HFFc6 (cell line): Measurements from ENCODE around the gene LRRC1. TPM values are rescaled to one million over a fixed set of nuclear protein-coding genes. Genes with fewer than 3 reads are reported as not detected.

Experiments
- DNase-seq: peaks from one replicate; pipeline ENCODE4 v3.0.0-alpha.2; 2018
- H3K27ac Mint-ChIP-seq: 2 replicates; pipeline ENCODE4 v1.8.0; 2020; ENCODE audit warnings: mild to moderate bottlenecking, mixed read lengths
- H3K27me3 Mint-ChIP-seq: 2 replicates; pipeline ENCODE4 v1.8.0; 2021; ENCODE audit warnings: mild to moderate bottlenecking, moderate library complexity, mixed read lengths; ENCODE audit not compliant: insufficient read depth
- H3K36me3 Mint-ChIP-seq: 2 replicates; pipeline ENCODE4 v1.8.0; 2021; ENCODE audit warnings: low read depth, mixed read lengths
- H3K4me1 Mint-ChIP-seq: 2 replicates; pipeline ENCODE4 v1.8.0; 2020; ENCODE audit warnings: low read depth, mixed read lengths
- H3K4me3 Mint-ChIP-seq: 2 replicates; pipeline ENCODE4 v1.8.0; 2020; ENCODE audit warnings: mild to moderate bottlenecking, moderate library complexity, mixed read lengths
- H3K9me3 Mint-ChIP-seq: 2 replicates; pipeline ENCODE4 v1.8.0; 2020; ENCODE audit warnings: mild to moderate bottlenecking, mixed read lengths
- total RNA-seq, 6 experiments: library from RNA; stranded (reverse); fragmentation: NEBNext Ultra II Directional; extraction: Animal tissue kit (Norgen Biotek cat#: 25700); gene quantifications; 2 replicates in 1 of 6; 3 replicates in 5 of 6; pipeline ENCODE4 v1.2.3, GENCODE V29; 2021
- TF ChIP-seq, protein P1 (sequence below): fragments of 200-600 bp; sonication (generic); IDR thresholded peaks from 2 replicates; pipeline ENCODE4 v1.5.0; 2021; ENCODE audit warnings: antibody characterized with exemption, mild to moderate bottlenecking

LRRC1 gene
- total RNA-seq, 6 experiments from 2014 or later = 9.3 to 12.0 (median 10.8) TPM

DNA sequence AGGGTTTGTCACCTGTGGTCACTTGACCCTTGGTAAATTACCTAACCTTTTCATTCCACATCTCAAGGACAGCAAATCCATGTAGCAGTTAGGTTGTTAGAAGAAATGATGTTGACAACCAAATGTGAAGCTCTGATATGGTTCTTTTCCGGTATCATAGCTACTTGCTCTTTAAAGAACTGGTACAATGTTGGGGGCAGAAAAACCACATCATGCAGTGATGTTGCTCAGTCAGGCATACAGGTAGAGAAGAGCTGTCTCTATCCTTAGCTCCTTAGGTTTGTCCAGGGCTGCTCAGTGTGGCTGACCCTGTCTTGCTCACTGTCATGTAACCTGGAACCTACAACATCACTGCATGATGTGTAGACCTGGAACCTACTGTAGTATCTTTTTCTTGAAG is 135.5 kb downstream of the LRRC1 start:
- H3K4me3 Mint-ChIP-seq = no peak overlapping the region
- peaks cover 33% of the 10 kb centered on the region for H3K4me1 Mint-ChIP-seq
- no peak overlapping the region for H3K27ac Mint-ChIP-seq
- H3K27me3 Mint-ChIP-seq = no peaks in the 10 kb centered on the region; the same call in none of the 2 replicates
- TF ChIP-seq, protein P1, sequence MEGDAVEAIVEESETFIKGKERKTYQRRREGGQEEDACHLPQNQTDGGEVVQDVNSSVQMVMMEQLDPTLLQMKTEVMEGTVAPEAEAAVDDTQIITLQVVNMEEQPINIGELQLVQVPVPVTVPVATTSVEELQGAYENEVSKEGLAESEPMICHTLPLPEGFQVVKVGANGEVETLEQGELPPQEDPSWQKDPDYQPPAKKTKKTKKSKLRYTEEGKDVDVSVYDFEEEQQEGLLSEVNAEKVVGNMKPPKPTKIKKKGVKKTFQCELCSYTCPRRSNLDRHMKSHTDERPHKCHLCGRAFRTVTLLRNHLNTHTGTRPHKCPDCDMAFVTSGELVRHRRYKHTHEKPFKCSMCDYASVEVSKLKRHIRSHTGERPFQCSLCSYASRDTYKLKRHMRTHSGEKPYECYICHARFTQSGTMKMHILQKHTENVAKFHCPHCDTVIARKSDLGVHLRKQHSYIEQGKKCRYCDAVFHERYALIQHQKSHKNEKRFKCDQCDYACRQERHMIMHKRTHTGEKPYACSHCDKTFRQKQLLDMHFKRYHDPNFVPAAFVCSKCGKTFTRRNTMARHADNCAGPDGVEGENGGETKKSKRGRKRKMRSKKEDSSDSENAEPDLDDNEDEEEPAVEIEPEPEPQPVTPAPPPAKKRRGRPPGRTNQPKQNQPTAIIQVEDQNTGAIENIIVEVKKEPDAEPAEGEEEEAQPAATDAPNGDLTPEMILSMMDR = no peak
- peaks cover 5% of the 10 kb centered on the region; the same call in 1 of the 2 replicates for H3K36me3 Mint-ChIP-seq
- no peak for DNase-seq
- no peaks in the 10 kb centered on the region for H3K9me3 Mint-ChIP-seq

DNA sequence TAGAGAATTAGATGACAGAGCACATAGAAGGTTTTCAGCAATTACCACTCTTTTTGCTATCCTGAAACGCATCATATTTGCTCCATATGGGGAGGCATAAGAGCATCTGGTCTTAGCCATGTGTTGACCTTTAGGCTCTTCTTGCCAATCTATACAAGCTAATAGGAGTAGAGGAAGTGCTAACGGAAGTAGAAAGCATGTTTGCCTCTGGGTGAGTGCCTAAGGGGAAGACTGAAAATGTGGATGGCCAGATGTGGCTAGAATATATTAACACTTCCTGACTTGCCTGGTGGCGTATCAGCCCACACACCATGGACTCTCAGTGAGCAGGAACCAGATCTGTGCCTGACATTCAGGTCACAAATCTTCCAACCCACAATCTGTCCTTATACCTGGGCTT is 136.3 kb downstream of the LRRC1 start:
- Mint-ChIP-seq H3K36me3 (peaks cover 5% of the 10 kb centered on the region; the same call in 1 of the 2 replicates), H3K27me3 (no peaks in the 10 kb centered on the region; the same call in none of the 2 replicates), H3K9me3 (no peaks in the 10 kb centered on the region), H3K4me1 (peaks cover 31% of the 10 kb centered on the region), H3K27ac (no peak overlapping the region), H3K4me3 (no peak overlapping the region)
- DNase-seq = no peak
- TF ChIP-seq, protein P1 = no peak

DNA sequence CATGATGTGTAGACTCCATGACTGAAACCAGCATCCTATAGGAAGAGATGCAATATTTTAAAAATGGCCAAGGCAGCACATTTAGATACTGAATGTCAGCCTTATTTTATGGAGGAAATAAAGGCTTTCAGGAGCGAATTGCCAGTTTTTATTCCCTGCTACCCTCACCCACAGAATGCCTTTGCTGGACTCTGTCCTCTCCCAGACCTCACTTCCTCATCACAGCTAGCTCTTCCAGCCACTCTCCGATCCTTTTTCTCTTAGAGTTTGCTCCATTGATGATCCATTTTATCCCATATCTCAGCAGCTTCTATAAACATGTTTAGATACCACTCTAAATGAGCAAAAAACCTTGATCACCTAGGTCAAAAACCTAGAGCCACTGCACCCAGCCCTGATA is 137.7 kb downstream of the LRRC1 start:
- Mint-ChIP-seq H3K27ac (no peak overlapping the region), H3K27me3 (no peaks in the 10 kb centered on the region; the same call in none of the 2 replicates), H3K9me3 (no peaks in the 10 kb centered on the region), H3K36me3 (peaks cover 5% of the 10 kb centered on the region; the same call in 1 of the 2 replicates), H3K4me1 (peaks cover 22% of the 10 kb centered on the region), H3K4me3 (no peak overlapping the region)
- no peak for DNase-seq
- TF ChIP-seq, protein P1 = no peak

DNA sequence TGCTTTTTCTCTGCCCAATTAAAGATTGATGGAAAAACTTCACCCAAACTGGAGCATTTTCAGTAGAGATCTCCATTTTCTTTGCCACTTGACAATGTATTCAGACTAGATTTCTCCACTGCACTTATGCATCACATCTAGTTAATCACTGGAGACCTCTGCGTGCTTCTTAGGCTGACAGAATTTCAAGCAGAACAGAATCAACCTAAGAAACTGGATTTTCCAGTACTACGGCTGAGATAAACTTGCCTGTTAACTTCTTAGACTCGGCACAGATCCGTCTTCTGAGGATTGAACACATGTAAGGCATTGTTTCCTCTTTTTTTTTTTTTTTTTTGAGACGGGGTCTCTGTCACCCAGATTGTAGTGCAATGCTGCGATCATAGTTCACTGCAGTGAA is 139.2 kb downstream of the LRRC1 start:
- H3K9me3 Mint-ChIP-seq = no peaks in the 10 kb centered on the region
- H3K4me3 Mint-ChIP-seq = no peak overlapping the region
- no peaks in the 10 kb centered on the region; the same call in none of the 2 replicates for H3K27me3 Mint-ChIP-seq
- no peak for DNase-seq
- H3K27ac Mint-ChIP-seq = no peak overlapping the region
- H3K36me3 Mint-ChIP-seq = no peaks in the 10 kb centered on the region
- peaks cover 23% of the 10 kb centered on the region for H3K4me1 Mint-ChIP-seq
- TF ChIP-seq, protein P1 = no peak

DNA sequence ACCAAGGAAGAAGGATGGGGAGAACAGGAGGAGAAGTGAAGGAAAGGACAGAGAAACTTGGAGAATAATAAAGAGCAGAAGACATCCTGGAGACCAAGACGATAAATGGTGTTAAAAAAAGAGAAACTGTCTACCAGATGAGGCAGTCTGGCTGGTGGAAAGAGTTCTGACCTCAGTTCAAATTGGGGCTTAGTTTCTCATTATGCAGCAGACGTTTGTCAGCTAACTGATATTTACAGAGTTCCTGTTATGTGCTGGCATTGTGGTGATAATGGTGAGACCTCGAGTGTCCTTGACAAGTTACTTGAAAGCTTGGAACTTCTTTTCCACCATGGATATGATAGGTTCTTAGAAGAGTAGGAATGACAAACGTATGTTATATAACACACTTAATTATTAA is 142.7 kb downstream of the LRRC1 start:
- peaks cover 12% of the 10 kb centered on the region for H3K4me1 Mint-ChIP-seq
- H3K9me3 Mint-ChIP-seq = no peaks in the 10 kb centered on the region
- no peak overlapping the region for H3K27ac Mint-ChIP-seq
- TF ChIP-seq, protein P1 = no peak
- no peak for DNase-seq
- H3K36me3 Mint-ChIP-seq = no peaks in the 10 kb centered on the region
- peaks cover 7% of the 10 kb centered on the region for H3K27me3 Mint-ChIP-seq
- H3K4me3 Mint-ChIP-seq = no peak overlapping the region

DNA sequence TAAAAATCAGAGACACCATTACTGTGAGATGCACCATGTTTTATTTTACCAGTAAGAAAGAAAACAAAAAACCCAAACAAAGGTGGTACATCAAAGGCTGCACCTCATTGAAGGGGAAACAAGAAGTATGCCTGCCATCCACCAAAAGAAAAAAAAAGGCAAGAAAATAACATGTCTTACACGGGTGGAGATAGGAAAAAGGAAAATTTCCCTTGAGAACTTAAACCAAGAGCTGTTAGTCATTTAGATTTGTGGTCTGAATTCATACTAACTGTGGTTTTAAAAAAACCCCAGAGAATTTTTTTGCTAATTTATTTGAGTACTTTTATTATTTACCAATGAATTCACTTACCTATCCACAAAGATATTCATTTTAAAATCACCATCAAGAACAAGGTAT is 144.0 kb downstream of the LRRC1 start:
- H3K4me1 Mint-ChIP-seq = peaks cover 12% of the 10 kb centered on the region
- no peaks in the 10 kb centered on the region for H3K36me3 Mint-ChIP-seq
- no peak overlapping the region for H3K27ac Mint-ChIP-seq
- no peak overlapping the region for H3K4me3 Mint-ChIP-seq
- H3K27me3 Mint-ChIP-seq = peaks cover 7% of the 10 kb centered on the region
- no peak for DNase-seq
- no peaks in the 10 kb centered on the region for H3K9me3 Mint-ChIP-seq
- TF ChIP-seq, protein P1 = no peak
